Gastrocnemius medialis (tissue), 4 donors: ENCODE data around the gene OR10A4.

ENCODE experiments used
- CTCF ChIP-seq, 5 experiments: fragments of 450-650 bp in 3 of 5; fragments of 200-600 bp in 2 of 5; sonication (generic) in 2 of 5; IDR thresholded peaks in 4 of 5; conservative IDR thresholded peaks in 1 of 5; 1 replicate in 4 of 5; 2 replicates in 1 of 5; pipeline ENCODE4 v1.5.1; 2016 to 2019; ENCODE audit warnings: antibody characterized with exemption in 5 of 5, mild to moderate bottlenecking in 3 of 5, moderate library complexity in 3 of 5
- POLR2A ChIP-seq, 2 donors: fragments of 450-650 bp; IDR thresholded peaks; one replicate each; pipeline ENCODE4 v1.6.1; 2017; ENCODE audit warnings: antibody characterized with exemption in 2 of 2, mild to moderate bottlenecking in 2 of 2, moderate library complexity in 2 of 2

DNA sequence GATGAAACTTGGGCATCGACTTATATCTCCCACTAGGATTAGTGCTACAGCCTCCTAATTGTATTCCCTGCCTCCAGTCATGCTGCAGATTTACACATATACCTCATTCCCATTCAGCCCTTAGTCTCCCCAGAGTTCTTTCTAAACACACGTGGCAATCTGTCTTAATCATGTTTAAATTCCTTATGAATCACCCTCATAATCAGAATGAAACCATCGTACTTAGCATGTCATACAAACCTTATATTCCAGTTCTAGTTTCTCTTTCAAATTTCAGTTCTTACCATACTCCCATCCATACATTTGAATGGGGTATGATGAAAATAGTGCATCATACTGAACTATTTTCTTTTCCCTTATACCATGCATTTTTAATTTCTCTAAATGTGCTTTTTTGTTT lies 19.6 kb upstream of the OR10A4 start:
- no peak for TF ChIP-seq CTCF (IDR thresholded peaks at IDR 0.05 in 4 of 5, conservative IDR thresholded peaks at IDR 0.05 in 1 of 5)
- no peak for TF ChIP-seq POLR2A (IDR thresholded peaks at IDR 0.05)
